Measurements from ENCODE around the gene MAPK10. TPM values are rescaled to one million over a fixed set of nuclear protein-coding genes. Genes with fewer than 3 reads are reported as not detected.
A peak's percentile ranks its signal among the peaks of the same experiment; 100 is the strongest.

MAPK10 gene
- total and polyA plus RNA-seq, 8 donors, result 16.1 to 44.4 (median 30.5) TPM

DNA sequence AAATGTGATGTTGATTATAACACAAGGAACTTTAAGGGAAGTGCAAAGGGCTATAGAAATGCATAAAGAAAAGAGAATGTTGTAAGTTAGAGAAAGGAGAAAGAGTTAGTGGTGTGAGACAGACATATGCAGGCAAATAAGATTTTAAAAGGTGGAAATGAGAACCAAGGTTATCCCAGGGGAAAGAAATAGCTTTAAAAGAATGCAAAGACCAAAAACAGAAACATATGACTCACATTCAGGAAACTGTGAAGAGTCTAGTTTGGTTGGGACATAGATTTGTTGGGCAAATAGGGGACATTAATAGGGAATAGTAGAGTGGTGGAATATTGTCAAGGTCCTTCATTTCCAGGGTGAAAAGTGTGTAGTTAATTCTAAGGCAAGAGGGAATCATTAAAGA is 52.4 kb downstream of the MAPK10 start:
- H3K27me3 ChIP-seq, result no peaks in the 10 kb centered on the region
- TF ChIP-seq, protein P1, sequence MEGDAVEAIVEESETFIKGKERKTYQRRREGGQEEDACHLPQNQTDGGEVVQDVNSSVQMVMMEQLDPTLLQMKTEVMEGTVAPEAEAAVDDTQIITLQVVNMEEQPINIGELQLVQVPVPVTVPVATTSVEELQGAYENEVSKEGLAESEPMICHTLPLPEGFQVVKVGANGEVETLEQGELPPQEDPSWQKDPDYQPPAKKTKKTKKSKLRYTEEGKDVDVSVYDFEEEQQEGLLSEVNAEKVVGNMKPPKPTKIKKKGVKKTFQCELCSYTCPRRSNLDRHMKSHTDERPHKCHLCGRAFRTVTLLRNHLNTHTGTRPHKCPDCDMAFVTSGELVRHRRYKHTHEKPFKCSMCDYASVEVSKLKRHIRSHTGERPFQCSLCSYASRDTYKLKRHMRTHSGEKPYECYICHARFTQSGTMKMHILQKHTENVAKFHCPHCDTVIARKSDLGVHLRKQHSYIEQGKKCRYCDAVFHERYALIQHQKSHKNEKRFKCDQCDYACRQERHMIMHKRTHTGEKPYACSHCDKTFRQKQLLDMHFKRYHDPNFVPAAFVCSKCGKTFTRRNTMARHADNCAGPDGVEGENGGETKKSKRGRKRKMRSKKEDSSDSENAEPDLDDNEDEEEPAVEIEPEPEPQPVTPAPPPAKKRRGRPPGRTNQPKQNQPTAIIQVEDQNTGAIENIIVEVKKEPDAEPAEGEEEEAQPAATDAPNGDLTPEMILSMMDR (IDR thresholded peaks at IDR 0.05), result no peak
- no peaks in the 10 kb centered on the region for H3K36me3 ChIP-seq
- H3K27ac ChIP-seq, result no peak overlapping the region
- peaks cover 0 to 12% of the 10 kb centered on the region in 2 donors for H3K9me3 ChIP-seq
- H3K4me3 ChIP-seq, result no peak overlapping the region
- H3K4me1 ChIP-seq, result no peaks in the 10 kb centered on the region
- no peak for ATAC-seq
- intact Hi-C loops (cut with DNase I), result no loop called here
- no peak for DNase-seq

DNA sequence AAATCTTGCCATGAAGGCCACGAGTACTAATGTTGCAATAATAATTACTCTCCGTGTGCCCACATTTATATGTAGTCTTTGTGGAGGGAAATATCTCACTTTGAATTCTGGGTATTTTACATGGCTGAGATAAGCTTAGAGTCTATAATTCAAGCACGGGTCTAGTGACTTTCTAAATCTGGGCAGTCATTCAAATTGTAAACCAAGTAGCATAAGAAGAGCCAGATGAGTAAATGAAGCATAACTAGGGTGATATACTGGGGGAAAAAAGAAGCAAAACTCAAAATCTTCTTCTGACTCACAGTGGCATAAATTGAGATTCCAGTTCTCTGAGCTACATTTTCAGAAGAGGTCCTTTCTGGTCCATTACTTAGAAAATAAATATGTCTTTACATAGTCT is 53.0 kb downstream of the MAPK10 start:
- H3K4me3 ChIP-seq, result no peak overlapping the region
- ATAC-seq, result peak; percentile 40

DNA sequence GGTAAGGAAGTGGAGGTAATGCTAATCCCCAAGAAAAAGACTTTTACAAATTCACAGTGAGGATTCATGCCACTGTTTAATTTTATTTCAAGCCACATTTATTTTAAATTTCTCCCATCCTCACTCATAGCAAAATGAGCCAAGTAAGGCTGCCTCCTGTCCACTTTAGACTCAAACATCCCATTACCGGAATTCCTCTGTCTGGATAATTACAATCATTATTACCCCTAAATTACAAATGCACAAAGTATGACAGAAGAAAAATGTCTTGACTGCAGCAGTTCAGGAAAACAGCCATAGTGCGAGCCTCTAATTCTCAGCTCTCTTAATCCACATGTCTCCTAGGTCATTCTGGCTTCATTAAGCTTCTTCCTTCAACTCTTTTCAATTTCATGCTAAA is 57.0 kb downstream of the MAPK10 start:
- no peaks in the 10 kb centered on the region for H3K4me1 ChIP-seq
- DNase-seq (no peak), ATAC-seq (no peak)
- H3K27me3 ChIP-seq, result no peaks in the 10 kb centered on the region
- H3K36me3 ChIP-seq, result no peaks in the 10 kb centered on the region
- H3K9me3 ChIP-seq, result peaks cover 0 to 17% of the 10 kb centered on the region in 2 donors
- TF ChIP-seq, protein P1 (IDR thresholded peaks at IDR 0.05), result no peak
- H3K27ac ChIP-seq, result no peak overlapping the region
- intact Hi-C loops (cut with DNase I), result no loop called here
- H3K4me3 ChIP-seq, result no peak overlapping the region

More for the DNA sequence above, 53.0 kb downstream of the MAPK10 start:
- H3K4me1 ChIP-seq, result no peaks in the 10 kb centered on the region
- TF ChIP-seq, protein P1 (IDR thresholded peaks at IDR 0.05), result no peak
- no peak overlapping the region for H3K27ac ChIP-seq
- no peaks in the 10 kb centered on the region for H3K36me3 ChIP-seq
- DNase-seq, result peak in 1 of 4 donors; percentile 30
- intact Hi-C loops (cut with DNase I), result no loop called here
- H3K9me3 ChIP-seq, result peaks cover 0 to 17% of the 10 kb centered on the region in 2 donors
- no peaks in the 10 kb centered on the region for H3K27me3 ChIP-seq

DNA sequence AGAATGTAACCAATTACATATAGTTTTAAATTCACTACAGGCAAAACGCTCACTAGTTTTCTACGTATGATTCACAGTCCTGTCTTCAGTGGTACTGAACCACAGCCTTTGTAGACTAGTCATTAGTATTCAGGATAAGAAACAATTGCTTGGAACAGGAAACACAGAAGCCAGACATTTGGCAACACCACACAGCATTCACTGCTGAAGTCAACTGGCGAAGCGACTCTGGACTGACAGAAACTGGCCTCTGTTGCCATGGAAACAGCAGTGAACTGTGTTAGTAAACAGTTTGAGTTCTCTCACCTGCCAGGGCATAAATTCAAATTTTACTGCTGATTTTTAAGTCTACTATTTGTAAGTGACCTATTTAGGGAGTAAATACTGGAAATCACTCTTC is 57.6 kb downstream of the MAPK10 start:
- Histone ChIP-seq H3K4me3 (no peak overlapping the region), H3K27ac (no peak overlapping the region), H3K36me3 (no peaks in the 10 kb centered on the region), H3K9me3 (peaks cover 0 to 17% of the 10 kb centered on the region in 2 donors), H3K4me1 (no peaks in the 10 kb centered on the region), H3K27me3 (no peaks in the 10 kb centered on the region)
- intact Hi-C loops (cut with DNase I), result no loop called here
- ATAC-seq (peak; percentile 71), DNase-seq (peak in 3 of 4 donors; percentile 35 to 88 (median 67))
- TF ChIP-seq, protein P1 (IDR thresholded peaks at IDR 0.05), result no peak

DNA sequence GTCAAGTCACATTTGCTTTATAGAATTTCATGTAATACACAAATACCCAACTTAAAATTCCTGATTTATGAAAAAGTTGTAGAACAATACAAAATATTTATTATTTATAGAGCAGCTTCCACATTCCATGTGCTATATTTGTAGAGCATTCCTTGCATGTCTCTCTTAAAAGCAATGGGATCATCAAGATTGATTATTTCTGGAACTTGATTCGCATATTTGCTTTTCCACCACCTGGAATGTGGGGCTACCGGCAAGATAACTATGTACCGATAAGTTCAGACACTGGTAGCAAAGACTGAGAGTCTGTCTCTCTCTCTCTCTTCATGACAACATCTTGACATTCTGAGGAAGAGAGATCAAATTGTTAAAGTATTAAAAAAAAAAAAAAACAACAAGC is 59.3 kb downstream of the MAPK10 start:
- no peaks in the 10 kb centered on the region for H3K4me1 ChIP-seq

More for the DNA sequence above, 59.3 kb downstream of the MAPK10 start:
- Histone ChIP-seq H3K36me3 (no peaks in the 10 kb centered on the region), H3K4me3 (no peak overlapping the region), H3K27me3 (no peaks in the 10 kb centered on the region), H3K27ac (no peak overlapping the region), H3K9me3 (peaks cover 0 to 17% of the 10 kb centered on the region in 2 donors)
- intact Hi-C loops (cut with DNase I), result no loop called here
- TF ChIP-seq, protein P1 (IDR thresholded peaks at IDR 0.05), result no peak
- ATAC-seq (no peak), DNase-seq (no peak)

All from left lung (tissue), 10 donors.